Measurements from ENCODE around the gene NRIP3.

Gene NRIP3

GRCh38 chr11:9029422-9029821 lies 25.6 kb upstream of the NRIP3 start:
- no peak for DNase-seq
- no peaks in the 10 kb centered on the region for H3K27me3 ChIP-seq (replicated peaks in 2 of 5; ENCODE audit: control insufficient read depth in 4 of 5, insufficient read depth in 5 of 5, low read length in 4 of 5)
- H3K4me3 ChIP-seq (ENCODE audit: control insufficient read depth in 1 of 7, extremely low read depth in 1 of 7, insufficient read depth in 4 of 7, low read depth in 2 of 7, low read length in 6 of 7), result no peak overlapping the region
- H3K4me1 ChIP-seq (ENCODE audit: control extremely low read depth in 1 of 4, control insufficient read depth in 4 of 4, insufficient read depth in 4 of 4, low read length in 3 of 4), result no peaks in the 10 kb centered on the region
- ChIA-PET CTCF (interaction anchor here (1.2 to 2.2 kb wide), 4 partner anchors 9 to 59 kb away, joined by 3 to 9 read pairs (median 5); no protein-coding TSS in a partner anchor), POLR2A (no interaction called here)
- 95% methylated on average over 6 of the region's 7 CpGs for WGBS (ENCODE audit: insufficient coverage)
- H3K9me3 ChIP-seq (ENCODE audit: control extremely low read depth in 1 of 5, control insufficient read depth in 4 of 5, insufficient read depth in 2 of 5, low read depth in 1 of 5, low read length in 4 of 5), result no peaks in the 10 kb centered on the region
- no peak overlapping the region for H3K27ac ChIP-seq (ENCODE audit: insufficient read depth in 1 of 2, low read depth in 1 of 2, low read length in 2 of 2, poor library complexity in 1 of 2, severe bottlenecking in 2 of 2)
- no peaks in the 10 kb centered on the region for H3K36me3 ChIP-seq (ENCODE audit: control insufficient read depth in 4 of 4, insufficient read depth in 4 of 4, low read length in 3 of 4)

GRCh38 chr11:9028581-9028980 lies 24.8 kb upstream of the NRIP3 start:
- no peaks in the 10 kb centered on the region for H3K27me3 ChIP-seq (replicated peaks in 2 of 5; ENCODE audit: control insufficient read depth in 4 of 5, insufficient read depth in 5 of 5, low read length in 4 of 5)
- POLR2A ChIA-PET, result no interaction called here
- H3K4me1 ChIP-seq (ENCODE audit: control extremely low read depth in 1 of 4, control insufficient read depth in 4 of 4, insufficient read depth in 4 of 4, low read length in 3 of 4), result no peaks in the 10 kb centered on the region
- no peak overlapping the region for H3K4me3 ChIP-seq (ENCODE audit: control insufficient read depth in 1 of 7, extremely low read depth in 1 of 7, insufficient read depth in 4 of 7, low read depth in 2 of 7, low read length in 6 of 7)
- 100% methylated on average over 1 of the region's 1 CpG for WGBS (ENCODE audit: insufficient coverage)
- CTCF ChIA-PET, result interaction anchor here (0.7 to 2.0 kb wide), 5 partner anchors 12 to 60 kb away, joined by 3 to 9 read pairs (median 3); no protein-coding TSS in a partner anchor
- no peaks in the 10 kb centered on the region for H3K36me3 ChIP-seq (ENCODE audit: control insufficient read depth in 4 of 4, insufficient read depth in 4 of 4, low read length in 3 of 4)
- no peak for DNase-seq
- no peak overlapping the region for H3K27ac ChIP-seq (ENCODE audit: insufficient read depth in 1 of 2, low read depth in 1 of 2, low read length in 2 of 2, poor library complexity in 1 of 2, severe bottlenecking in 2 of 2)
- H3K9me3 ChIP-seq (ENCODE audit: control extremely low read depth in 1 of 5, control insufficient read depth in 4 of 5, insufficient read depth in 2 of 5, low read depth in 1 of 5, low read length in 4 of 5), result no peaks in the 10 kb centered on the region

- Histone ChIP-seq H3K9me3 (ENCODE audit: control extremely low read depth in 1 of 5, control insufficient read depth in 4 of 5, insufficient read depth in 2 of 5, low read depth in 1 of 5, low read length in 4 of 5) (no peaks in the 10 kb centered on the region), H3K4me1 (ENCODE audit: control extremely low read depth in 1 of 4, control insufficient read depth in 4 of 4, insufficient read depth in 4 of 4, low read length in 3 of 4) (peaks cover 0 to 5% (median 0%) of the 10 kb centered on the region in 4 experiments), H3K36me3 (ENCODE audit: control insufficient read depth in 4 of 4, insufficient read depth in 4 of 4, low read length in 3 of 4) (no peaks in the 10 kb centered on the region), H3K4me3 (ENCODE audit: control insufficient read depth in 1 of 7, extremely low read depth in 1 of 7, insufficient read depth in 4 of 7, low read depth in 2 of 7, low read length in 6 of 7) (no peak overlapping the region), H3K27me3 (replicated peaks in 2 of 5; ENCODE audit: control insufficient read depth in 4 of 5, insufficient read depth in 5 of 5, low read length in 4 of 5) (no peaks in the 10 kb centered on the region), H3K27ac (ENCODE audit: insufficient read depth in 1 of 2, low read depth in 1 of 2, low read length in 2 of 2, poor library complexity in 1 of 2, severe bottlenecking in 2 of 2) (no peak overlapping the region)
- ChIA-PET POLR2A (no interaction called here), CTCF (interaction anchor here (0.7 to 1.7 kb wide), 3 partner anchors 10 to 113 kb away, joined by 3 to 11 read pairs (median 3); no protein-coding TSS in a partner anchor)
- DNase-seq, result no peak
- WGBS (ENCODE audit: insufficient coverage), result 98% methylated on average over 8 of the region's 9 CpGs
Observed at GRCh38 chr11:9025101-9025850, 21.5 kb upstream of the NRIP3 start.

- H3K9me3 ChIP-seq (ENCODE audit: control extremely low read depth in 1 of 5, control insufficient read depth in 4 of 5, insufficient read depth in 2 of 5, low read depth in 1 of 5, low read length in 4 of 5), result no peaks in the 10 kb centered on the region
- POLR2A ChIA-PET, result no interaction called here
- WGBS (ENCODE audit: insufficient coverage), result 93% methylated on average over 6 of the region's 9 CpGs
- H3K4me3 ChIP-seq (ENCODE audit: control insufficient read depth in 1 of 7, extremely low read depth in 1 of 7, insufficient read depth in 4 of 7, low read depth in 2 of 7, low read length in 6 of 7), result no peak overlapping the region
- CTCF ChIA-PET, result interaction anchor here (1.1 to 2.2 kb wide), 2 partner anchors 8 to 115 kb away, joined by 7 read pairs; no protein-coding TSS in a partner anchor
- H3K36me3 ChIP-seq (ENCODE audit: control insufficient read depth in 4 of 4, insufficient read depth in 4 of 4, low read length in 3 of 4), result no peaks in the 10 kb centered on the region
- DNase-seq, result no peak
- no peak overlapping the region for H3K27ac ChIP-seq (ENCODE audit: insufficient read depth in 1 of 2, low read depth in 1 of 2, low read length in 2 of 2, poor library complexity in 1 of 2, severe bottlenecking in 2 of 2)
- H3K27me3 ChIP-seq (replicated peaks in 2 of 5; ENCODE audit: control insufficient read depth in 4 of 5, insufficient read depth in 5 of 5, low read length in 4 of 5), result no peaks in the 10 kb centered on the region
- peaks cover 0 to 5% (median 0%) of the 10 kb centered on the region in 4 experiments for H3K4me1 ChIP-seq (ENCODE audit: control extremely low read depth in 1 of 4, control insufficient read depth in 4 of 4, insufficient read depth in 4 of 4, low read length in 3 of 4)
Observed at GRCh38 chr11:9022961-9023680, 19.3 kb upstream of the NRIP3 start.

- 97% methylated on average over 6 of the region's 8 CpGs for WGBS (ENCODE audit: insufficient coverage)
- Histone ChIP-seq H3K27ac (ENCODE audit: insufficient read depth in 1 of 2, low read depth in 1 of 2, low read length in 2 of 2, poor library complexity in 1 of 2, severe bottlenecking in 2 of 2) (no peak overlapping the region), H3K9me3 (ENCODE audit: control extremely low read depth in 1 of 5, control insufficient read depth in 4 of 5, insufficient read depth in 2 of 5, low read depth in 1 of 5, low read length in 4 of 5) (no peaks in the 10 kb centered on the region), H3K27me3 (replicated peaks in 2 of 5; ENCODE audit: control insufficient read depth in 4 of 5, insufficient read depth in 5 of 5, low read length in 4 of 5) (no peaks in the 10 kb centered on the region), H3K4me1 (ENCODE audit: control extremely low read depth in 1 of 4, control insufficient read depth in 4 of 4, insufficient read depth in 4 of 4, low read length in 3 of 4) (peaks cover 0 to 23% (median 13%) of the 10 kb centered on the region in 4 experiments), H3K36me3 (ENCODE audit: control insufficient read depth in 4 of 4, insufficient read depth in 4 of 4, low read length in 3 of 4) (no peaks in the 10 kb centered on the region), H3K4me3 (ENCODE audit: control insufficient read depth in 1 of 7, extremely low read depth in 1 of 7, insufficient read depth in 4 of 7, low read depth in 2 of 7, low read length in 6 of 7) (no peak overlapping the region)
- DNase-seq, result no peak
- POLR2A ChIA-PET, result no interaction called here
- CTCF ChIA-PET, result interaction anchor here (0.7 to 1.2 kb wide), 3 partner anchors 9 to 117 kb away, joined by 3 to 6 read pairs (median 4); no protein-coding TSS in a partner anchor
Observed at GRCh38 chr11:9020916-9021315, 17.1 kb upstream of the NRIP3 start.

- no peak overlapping the region for H3K27ac ChIP-seq (ENCODE audit: insufficient read depth in 1 of 2, low read depth in 1 of 2, low read length in 2 of 2, poor library complexity in 1 of 2, severe bottlenecking in 2 of 2)
- DNase-seq, result no peak
- H3K4me1 ChIP-seq (ENCODE audit: control extremely low read depth in 1 of 4, control insufficient read depth in 4 of 4, insufficient read depth in 4 of 4, low read length in 3 of 4), result peaks cover 0 to 23% (median 13%) of the 10 kb centered on the region in 4 experiments
- no peak overlapping the region for H3K4me3 ChIP-seq (ENCODE audit: control insufficient read depth in 1 of 7, extremely low read depth in 1 of 7, insufficient read depth in 4 of 7, low read depth in 2 of 7, low read length in 6 of 7)
- 90% methylated on average over 2 of the region's 6 CpGs for WGBS (ENCODE audit: insufficient coverage)
- H3K36me3 ChIP-seq (ENCODE audit: control insufficient read depth in 4 of 4, insufficient read depth in 4 of 4, low read length in 3 of 4), result no peaks in the 10 kb centered on the region
- ChIA-PET POLR2A (interaction anchor here (0.6 kb wide), 1 partner anchor 26 kb away, joined by 3 read pairs; no protein-coding TSS in a partner anchor), CTCF (interaction anchor here (1.1 to 10.8 kb wide), 2 partner anchors 10 to 120 kb away, joined by 4 to 131 read pairs; no protein-coding TSS in a partner anchor)
- no peaks in the 10 kb centered on the region for H3K9me3 ChIP-seq (ENCODE audit: control extremely low read depth in 1 of 5, control insufficient read depth in 4 of 5, insufficient read depth in 2 of 5, low read depth in 1 of 5, low read length in 4 of 5)
- no peaks in the 10 kb centered on the region for H3K27me3 ChIP-seq (replicated peaks in 2 of 5; ENCODE audit: control insufficient read depth in 4 of 5, insufficient read depth in 5 of 5, low read length in 4 of 5)
Observed at GRCh38 chr11:9019861-9020260, 16.1 kb upstream of the NRIP3 start.

All from common myeloid progenitor, CD34-positive (primary cell).